H1 (cell line): ENCODE measurements around the gene PARG. TPM values are rescaled to one million over a fixed set of nuclear protein-coding genes. Genes with fewer than 3 reads are reported as not detected.
"Not testable (repeated sequence)": the region's sequence is repeated elsewhere in the genome, so short reads cannot be mapped to it uniquely, and the experiment has no call there.

Source experiments
- CTCF ChIA-PET: fragments of 300-600 bp; sonication (Branson Sonifier 250); formaldehyde crosslinking; loops from one replicate; lab custom pipeline; 2021; ENCODE audit not compliant: partially characterized antibody; lab: Charles Lee
- POLR2A ChIA-PET: fragments of 300-600 bp; sonication (Branson Sonifier 250); formaldehyde crosslinking; loops from one replicate; lab custom pipeline; 2021; ENCODE audit warnings: inconsistent platforms; ENCODE audit not compliant: partially characterized antibody; lab: Charles Lee
- DNase-seq, 2 experiments: peaks; one replicate each; pipeline versions ENCODE4 v3.0.0 to v3.0.0-alpha.2; 2010 to 2022; ENCODE audit warnings: low spot score in 2 of 2, low read depth in 1 of 2, mixed read lengths in 1 of 2
- FAIRE-seq: peaks from 2 replicates; lab custom pipeline; 2011; peaks lifted over from hg19 to GRCh38; lab: Jason Lieb, UNC
- H2AFZ ChIP-seq: 2 replicates; pipeline ENCODE4 v1.8.1; 2012; ENCODE audit warnings: low read length, inconsistent platforms
- H2AK5ac ChIP-seq: 2 replicates; pipeline ENCODE4 v1.6.1; 2013; ENCODE audit warnings: low read depth, low read length
- H2BK120ac ChIP-seq: replicated peaks from 2 replicates; pipeline ENCODE3; 2013; ENCODE audit warnings: low read depth, low read length, inconsistent platforms
- H2BK12ac ChIP-seq: 2 replicates; pipeline ENCODE4 v1.6.1; 2013; ENCODE audit warnings: low read depth, low read length
- H2BK15ac ChIP-seq: 2 replicates; pipeline ENCODE4 v1.6.1; 2013; ENCODE audit warnings: low read length
- H2BK20ac ChIP-seq: 2 replicates; pipeline ENCODE4 v1.6.1; 2013; ENCODE audit warnings: low read length
- H2BK5ac ChIP-seq: 2 replicates; pipeline ENCODE4 v1.6.1; 2013; ENCODE audit warnings: low read depth, low read length
- H3K14ac ChIP-seq: 2 replicates; pipeline ENCODE4 v1.6.1; 2013; ENCODE audit warnings: inconsistent platforms; ENCODE audit not compliant: insufficient read length
- H3K18ac ChIP-seq: 2 replicates; pipeline ENCODE4 v1.6.1; 2013; ENCODE audit warnings: low read length; ENCODE audit errors: extremely low read depth
- H3K23ac ChIP-seq: 2 replicates; pipeline ENCODE4 v1.6.1; 2013; ENCODE audit warnings: inconsistent platforms; ENCODE audit not compliant: insufficient read length
- H3K23me2 ChIP-seq: 2 replicates; pipeline ENCODE4 v1.6.1; 2013; ENCODE audit warnings: low read depth, low read length
- H3K27ac ChIP-seq: 2 replicates; pipeline ENCODE4 v1.6.1; 2011; ENCODE audit warnings: low read depth, low read length, inconsistent platforms
- H3K27me3 ChIP-seq, 4 experiments: replicated peaks in 1 of 4; 1 replicate in 1 of 4; 2 replicates in 3 of 4; pipeline versions ENCODE4 v1.6.1 to v1.8.1; 2011 to 2013; ENCODE audit warnings: low read length in 3 of 4, mild to moderate bottlenecking in 3 of 4, inconsistent platforms in 2 of 4, mixed read lengths in 2 of 4, moderate library complexity in 1 of 4; ENCODE audit not compliant: control insufficient read depth in 3 of 4, insufficient read depth in 3 of 4; ENCODE audit errors: extremely low read depth in 1 of 4
- H3K36me3 ChIP-seq, 4 experiments: 2 replicates each; pipeline versions ENCODE4 v1.6.1 to v1.8.1; 2011 to 2013; ENCODE audit warnings: mild to moderate bottlenecking in 4 of 4, low read length in 3 of 4, moderate library complexity in 2 of 4, control low read depth in 1 of 4, inconsistent platforms in 1 of 4; ENCODE audit not compliant: insufficient read depth in 4 of 4, control insufficient read depth in 2 of 4
- H3K4ac ChIP-seq: replicated peaks from 2 replicates; pipeline ENCODE3; 2013; ENCODE audit warnings: low read length, low read depth, mixed read lengths, inconsistent platforms; ENCODE audit not compliant: insufficient read length
- H3K4me1 ChIP-seq, 4 experiments: replicated peaks in 1 of 4; 1 replicate in 1 of 4; 2 replicates in 3 of 4; pipeline versions ENCODE4 v1.6.1 to v1.8.1; 2011 to 2013; ENCODE audit warnings: low read length in 3 of 4, inconsistent platforms in 2 of 4, mixed read lengths in 1 of 4; ENCODE audit not compliant: insufficient read depth in 4 of 4, control insufficient read depth in 3 of 4
- H3K4me2 ChIP-seq, 2 experiments: 2 replicates each; pipeline versions ENCODE4 v1.6.1 to v1.8.1; 2011 to 2013; ENCODE audit warnings: low read depth in 2 of 2, low read length in 2 of 2, control low read depth in 1 of 2, inconsistent platforms in 1 of 2, mild to moderate bottlenecking in 1 of 2; ENCODE audit not compliant: insufficient read depth in 1 of 2
- H3K4me3 ChIP-seq, 4 experiments: fragments of 200-600, 300-600 bp in 1 of 4; sonication (generic), shearing (Covaris generic), sonication (Bioruptor Twin) in 1 of 4; 2 replicates each; pipeline versions ENCODE4 v1.5.1 to v1.8.1; 2011 to 2016; ENCODE audit warnings: low read length in 4 of 4, low read depth in 3 of 4, control low read depth in 2 of 4, inconsistent platforms in 2 of 4, mild to moderate bottlenecking in 2 of 4, mixed read lengths in 1 of 4, moderate library complexity in 1 of 4; ENCODE audit not compliant: insufficient read depth in 2 of 4; ENCODE audit errors: extremely low read depth in 1 of 4
- H3K56ac ChIP-seq: replicated peaks from 2 replicates; pipeline ENCODE3; 2013; ENCODE audit warnings: low read depth, mild to moderate bottlenecking, mixed read lengths, low read length, inconsistent platforms; ENCODE audit not compliant: insufficient read length
- H3K79me1 ChIP-seq: 2 replicates; pipeline ENCODE4 v1.6.1; 2013; ENCODE audit warnings: low read depth, low read length, control low read depth
- H3K79me2 ChIP-seq, 2 experiments: 2 replicates each; pipeline versions ENCODE4 v1.6.1 to v1.8.1; 2012 to 2013; ENCODE audit warnings: low read length in 2 of 2, mild to moderate bottlenecking in 2 of 2, inconsistent platforms in 1 of 2; ENCODE audit not compliant: insufficient read depth in 2 of 2, control insufficient read depth in 1 of 2
- H3K9ac ChIP-seq, 4 experiments: replicated peaks in 1 of 4; 1 replicate in 1 of 4; 2 replicates in 3 of 4; pipeline versions ENCODE4 v1.6.1 to v1.8.1; 2011 to 2013; ENCODE audit warnings: low read depth in 3 of 4, low read length in 3 of 4, control low read depth in 2 of 4, mild to moderate bottlenecking in 2 of 4, moderate library complexity in 2 of 4, inconsistent platforms in 1 of 4; ENCODE audit errors: extremely low read depth in 1 of 4
- H3K9me3 ChIP-seq, 2 experiments: 2 replicates each; pipeline versions ENCODE4 v1.6.1 to v1.8.1; 2012 to 2013; ENCODE audit warnings: mild to moderate bottlenecking in 2 of 2, moderate library complexity in 2 of 2, control low read depth in 1 of 2, inconsistent platforms in 1 of 2, low read depth in 1 of 2, low read length in 1 of 2, mixed read lengths in 1 of 2; ENCODE audit not compliant: insufficient read depth in 2 of 2
- H4K20me1 ChIP-seq, 2 experiments: replicated peaks in 1 of 2; 2 replicates each; pipeline versions ENCODE3 to v1.8.1; 2011 to 2013; ENCODE audit warnings: inconsistent platforms in 2 of 2, low read length in 2 of 2, mild to moderate bottlenecking in 1 of 2; ENCODE audit not compliant: insufficient read depth in 2 of 2, control insufficient read depth in 1 of 2
- H4K5ac ChIP-seq: 2 replicates; pipeline ENCODE4 v1.6.1; 2013; ENCODE audit warnings: low read length, low read depth, mixed read lengths, inconsistent platforms; ENCODE audit not compliant: insufficient read length
- H4K8ac ChIP-seq: 2 replicates; pipeline ENCODE4 v1.8.0; 2013; ENCODE audit warnings: mild to moderate bottlenecking, moderate library complexity, low read length, inconsistent platforms; ENCODE audit not compliant: insufficient read depth; ENCODE audit errors: extremely low read depth
- H4K91ac ChIP-seq: replicated peaks from 2 replicates; pipeline ENCODE3; 2013; ENCODE audit warnings: low read length, mixed read lengths, inconsistent platforms; ENCODE audit not compliant: insufficient read length
- BCL11A ChIP-seq, 2 experiments: IDR thresholded peaks; one replicate each; pipeline ENCODE4 v1.6.1; 2011; ENCODE audit warnings: low read depth in 2 of 2, low read length in 2 of 2, mild to moderate bottlenecking in 2 of 2
- BRCA1 ChIP-seq: IDR thresholded peaks from 2 replicates; pipeline ENCODE4 v1.6.1; 2012; ENCODE audit warnings: low read depth, low read length, improper control_type of control experiment
- CBX5 ChIP-seq: fragments of 300-800, 300-1000 bp; sonication (generic); IDR thresholded peaks from 2 replicates; pipeline ENCODE4 v1.7.1; 2016; ENCODE audit warnings: antibody characterized with exemption, low read length, low read depth
- NRF1 ChIP-seq: IDR thresholded peaks from 2 replicates; pipeline ENCODE4 v1.6.1; 2011; ENCODE audit warnings: mild to moderate bottlenecking, low read depth, low read length, improper control_type of control experiment
- RXRA ChIP-seq: IDR thresholded peaks from 2 replicates; pipeline ENCODE4 v1.6.1; 2011; ENCODE audit warnings: low read depth, mild to moderate bottlenecking, low read length, moderate library complexity; ENCODE audit not compliant: insufficient read depth
- SP1 ChIP-seq: IDR thresholded peaks from 2 replicates; pipeline ENCODE4 v1.6.1; 2011; ENCODE audit warnings: low read depth, low read length
- TAF1 ChIP-seq: IDR thresholded peaks from 2 replicates; pipeline ENCODE4 v1.6.1; 2011; ENCODE audit warnings: mild to moderate bottlenecking, low read depth, low read length
- YY1 ChIP-seq: IDR thresholded peaks from 2 replicates; pipeline ENCODE4 v1.6.1; 2011; ENCODE audit warnings: low read depth, mild to moderate bottlenecking, low read length
- polyA plus RNA-seq, 7 experiments: library from polyadenylated mRNA; depleted of rRNA in 3 of 7; stranded (reverse) in 5 of 7; unstranded in 2 of 7; fragments of >200 nt in 5 of 7; fragments of 200-250 nt in 2 of 7; gene quantifications; 1 replicate in 5 of 7; 2 replicates in 1 of 7; 4 replicates in 1 of 7; pipeline versions ENCODE4 v1.2.1 to v1.2.3, GENCODE V29; 2011 to 2013; ENCODE audit warnings: missing spikeins in 2 of 7, mixed read lengths in 2 of 7
- total RNA-seq: library from RNA; stranded (reverse); fragmentation: NEBNext Ultra II Directional; extraction: Animal tissue kit (Norgen Biotek cat#: 25700); gene quantifications from 2 replicates; pipeline ENCODE4 v1.2.1, GENCODE V29; 2021

Gene PARG
- total and polyA plus RNA-seq, 2 of the 8 experiments (the other 6 are each of a cell fraction or from before 2014, with no cell fraction given): 13.3 to 56.2 TPM

- TF ChIP-seq CBX5: no peak
- TF ChIP-seq TAF1: no peak
- TF ChIP-seq YY1: no peak
- TF ChIP-seq NRF1: no peak
- no peak for TF ChIP-seq SP1
- no peak for TF ChIP-seq RXRA
- no peak for TF ChIP-seq BCL11A (IDR thresholded peaks at IDR 0.05; ENCODE audit: low read depth in 2 of 2, low read length in 2 of 2)
- no peak for TF ChIP-seq BRCA1
Observed at GRCh38 chr10:49844775-49845595, 96.8 kb downstream of the PARG start (continued).

GRCh38 chr10:49842333-49842628 lies 99.5 kb downstream of the PARG start:
- H4K8ac ChIP-seq, H3K27ac ChIP-seq, H3K18ac ChIP-seq, H3K14ac ChIP-seq, H3K79me2 ChIP-seq, H3K9ac ChIP-seq, H2BK5ac ChIP-seq, DNase-seq, H3K9me3 ChIP-seq, H2BK15ac ChIP-seq, H2AFZ ChIP-seq, H3K23ac ChIP-seq, H2BK20ac ChIP-seq, H4K91ac ChIP-seq, H3K4me1 ChIP-seq, H3K4me2 ChIP-seq, H3K23me2 ChIP-seq, POLR2A ChIA-PET, H3K4me3 ChIP-seq, H3K56ac ChIP-seq, H3K79me1 ChIP-seq, H2AK5ac ChIP-seq, H4K5ac ChIP-seq, H4K20me1 ChIP-seq, H3K4ac ChIP-seq, FAIRE-seq, H3K27me3 ChIP-seq, H2BK12ac ChIP-seq, H2BK120ac ChIP-seq: not testable (repeated sequence)
- H3K36me3 ChIP-seq: peaks cover 0 to 36% (median 5%) of the 10 kb centered on the region in 4 experiments; a peak in 5 of 8 replicates
- CTCF ChIA-PET: interaction anchor here (0.9 kb wide), 1 partner anchor 9 kb away, joined by 3 read pairs; no protein-coding TSS in a partner anchor
